HG03045 (cell line): ENCODE data around the gene SAXO2.
"Not testable (repeated sequence)": the region's sequence is repeated elsewhere in the genome, so short reads cannot be mapped to it uniquely, and the experiment has no call there.

ENCODE experiments used
- ATAC-seq: cut with Tn5 transposase; IDR thresholded peaks from one replicate; pipeline ENCODE4 v1.9.1; 2021; ENCODE audit warnings: mild to moderate bottlenecking, moderate library complexity; ENCODE audit not compliant: unreplicated experiment

The SAXO2 gene

GRCh38 chr15:82262422-82263026 is at the start of gene SAXO2, which contains the start of gene EFL1:
SAXO2 (plus strand) TSS chr15:82262818; CDS start chr15:82262880, 62 bp downstream.
EFL1 (minus strand) TSS chr15:82262734; CDS start chr15:82261778, 956 bp downstream.
- peak; percentile 97 for ATAC-seq

- ATAC-seq, result not testable (repeated sequence)
Observed at GRCh38 chr15:82216092-82216491, 46.5 kb upstream of the SAXO2 start.

- not testable (repeated sequence) for ATAC-seq
Observed at GRCh38 chr15:82221535-82221934, 41.1 kb upstream of the SAXO2 start.

- no peak for ATAC-seq
Observed at GRCh38 chr15:82228750-82229149, 33.9 kb upstream of the SAXO2 start.

GRCh38 chr15:82231233-82231632 is 31.4 kb upstream of the SAXO2 start:
- ATAC-seq, result no peak

- ATAC-seq, result no peak
Observed at GRCh38 chr15:82231842-82232241, 30.8 kb upstream of the SAXO2 start.

- ATAC-seq, result not testable (repeated sequence)
Observed at GRCh38 chr15:82237944-82238534, 24.6 kb upstream of the SAXO2 start.

GRCh38 chr15:82239685-82240391 is 22.8 kb upstream of the SAXO2 start:
- no peak for ATAC-seq

- ATAC-seq, result not testable (repeated sequence)
Observed at GRCh38 chr15:82241836-82242499, 20.6 kb upstream of the SAXO2 start.

- ATAC-seq, result not testable (repeated sequence)
Observed at GRCh38 chr15:82243644-82244043, 19.0 kb upstream of the SAXO2 start.

GRCh38 chr15:82245956-82246355 is 16.7 kb upstream of the SAXO2 start:
- ATAC-seq, result not testable (repeated sequence)

GRCh38 chr15:82248261-82248660 is 14.4 kb upstream of the SAXO2 start:
- ATAC-seq, result not testable (repeated sequence)

- peak; percentile 25 for ATAC-seq
Observed at GRCh38 chr15:82261566-82262421, 824 bp upstream of the SAXO2 start.

- no peak for ATAC-seq
Observed at GRCh38 chr15:82263350-82263749, 732 bp downstream of the SAXO2 start.

GRCh38 chr15:82267137-82267536 is 4.5 kb downstream of the SAXO2 start:
- ATAC-seq, result not testable (repeated sequence)

- not testable (repeated sequence) for ATAC-seq
Observed at GRCh38 chr15:82268454-82268853, 5.8 kb downstream of the SAXO2 start.

- no peak for ATAC-seq
Observed at GRCh38 chr15:82272154-82272553, 9.5 kb downstream of the SAXO2 start.

- ATAC-seq, result no peak
Observed at GRCh38 chr15:82275410-82275809, 12.8 kb downstream of the SAXO2 start.

- ATAC-seq, result not testable (repeated sequence)
Observed at GRCh38 chr15:82281276-82281675, 18.7 kb downstream of the SAXO2 start.

GRCh38 chr15:82282386-82282785 is 19.8 kb downstream of the SAXO2 start:
- not testable (repeated sequence) for ATAC-seq
